H1 (cell line): ENCODE measurements around the gene ZNF837. TPM values are rescaled to one million over a fixed set of nuclear protein-coding genes. Genes with fewer than 3 reads are reported as not detected.

ENCODE experiments used
- CHD1 ChIP-seq: IDR thresholded peaks from 2 replicates; pipeline ENCODE4 v1.6.1; 2012; ENCODE audit warnings: low read depth, low read length, improper control_type of control experiment
- EZH2 ChIP-seq: fragments of 200-600 bp; sonication (generic); IDR thresholded peaks from 2 replicates; pipeline ENCODE4 v1.7.1; 2012; ENCODE audit warnings: low read depth, mild to moderate bottlenecking, moderate library complexity, low read length, inconsistent platforms; ENCODE audit not compliant: severe bottlenecking
- SIRT6 ChIP-seq: IDR thresholded peaks from one replicate; pipeline ENCODE4 v1.7.1; 2012; ENCODE audit warnings: low read length, inconsistent platforms
- polyA plus RNA-seq, 7 experiments: library from polyadenylated mRNA; depleted of rRNA in 3 of 7; stranded (reverse) in 5 of 7; unstranded in 2 of 7; fragments of >200 nt in 5 of 7; fragments of 200-250 nt in 2 of 7; gene quantifications; 1 replicate in 5 of 7; 2 replicates in 1 of 7; 4 replicates in 1 of 7; pipeline versions ENCODE4 v1.2.1 to v1.2.3, GENCODE V29; 2011 to 2013; ENCODE audit warnings: missing spikeins in 2 of 7, mixed read lengths in 2 of 7
- total RNA-seq: library from RNA; stranded (reverse); fragmentation: NEBNext Ultra II Directional; extraction: Animal tissue kit (Norgen Biotek cat#: 25700); gene quantifications from 2 replicates; pipeline ENCODE4 v1.2.1, GENCODE V29; 2021
- TF ChIP-seq, protein P1 (sequence below): IDR thresholded peaks from 2 replicates; pipeline ENCODE4 v1.6.1; 2012; ENCODE audit warnings: low read length, inconsistent platforms

ZNF837 gene
- total and polyA plus RNA-seq, 2 of the 8 experiments (the other 6 are each of a cell fraction or from before 2014, with no cell fraction given), result 1.9 to 3.3 TPM

DNA sequence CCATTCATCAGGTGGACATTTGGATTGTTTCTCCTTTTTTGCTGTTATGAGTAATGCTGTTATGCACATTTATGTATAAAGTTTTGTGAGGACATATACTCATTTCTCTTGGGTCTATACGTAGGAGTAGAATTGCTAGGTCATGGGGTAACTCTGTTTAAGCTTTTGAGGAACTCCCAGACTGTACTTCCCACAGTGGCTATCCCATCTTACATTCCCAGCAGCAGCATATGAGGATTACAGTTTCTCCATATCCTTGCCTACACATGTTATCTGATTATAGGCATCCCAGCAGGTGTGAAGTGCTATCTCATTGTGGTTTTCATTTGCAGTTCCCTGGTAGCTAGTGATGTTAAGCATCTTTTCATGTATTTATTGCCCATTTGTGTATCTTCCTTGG, 48.1 kb downstream of the ZNF837 start (continued):
- TF ChIP-seq, protein P1, sequence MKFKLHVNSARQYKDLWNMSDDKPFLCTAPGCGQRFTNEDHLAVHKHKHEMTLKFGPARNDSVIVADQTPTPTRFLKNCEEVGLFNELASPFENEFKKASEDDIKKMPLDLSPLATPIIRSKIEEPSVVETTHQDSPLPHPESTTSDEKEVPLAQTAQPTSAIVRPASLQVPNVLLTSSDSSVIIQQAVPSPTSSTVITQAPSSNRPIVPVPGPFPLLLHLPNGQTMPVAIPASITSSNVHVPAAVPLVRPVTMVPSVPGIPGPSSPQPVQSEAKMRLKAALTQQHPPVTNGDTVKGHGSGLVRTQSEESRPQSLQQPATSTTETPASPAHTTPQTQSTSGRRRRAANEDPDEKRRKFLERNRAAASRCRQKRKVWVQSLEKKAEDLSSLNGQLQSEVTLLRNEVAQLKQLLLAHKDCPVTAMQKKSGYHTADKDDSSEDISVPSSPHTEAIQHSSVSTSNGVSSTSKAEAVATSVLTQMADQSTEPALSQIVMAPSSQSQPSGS, result no peak
- no peak for TF ChIP-seq EZH2
- TF ChIP-seq SIRT6, result no peak
- TF ChIP-seq CHD1, result no peak
